HT1080 (cell line): ENCODE measurements around the gene PNLIPRP3. TPM values are rescaled to one million over a fixed set of nuclear protein-coding genes. Genes with fewer than 3 reads are reported as not detected.
A peak's percentile ranks its signal among the peaks of the same experiment; 100 is the strongest.

ENCODE experiments used
- DNase-seq: peaks from one replicate; pipeline ENCODE4 v3.0.0-alpha.2; 2015; ENCODE audit warnings: low read depth
- total RNA-seq: library from RNA; depleted of rRNA; stranded (reverse); fragments of >200 nt; shearing (Covaris generic); gene quantifications from 2 replicates; pipeline ENCODE4 v1.2.3, GENCODE V29; 2014

Gene PNLIPRP3
- total RNA-seq, 1 experiment from 2014 or later = 0.05 TPM

DNA sequence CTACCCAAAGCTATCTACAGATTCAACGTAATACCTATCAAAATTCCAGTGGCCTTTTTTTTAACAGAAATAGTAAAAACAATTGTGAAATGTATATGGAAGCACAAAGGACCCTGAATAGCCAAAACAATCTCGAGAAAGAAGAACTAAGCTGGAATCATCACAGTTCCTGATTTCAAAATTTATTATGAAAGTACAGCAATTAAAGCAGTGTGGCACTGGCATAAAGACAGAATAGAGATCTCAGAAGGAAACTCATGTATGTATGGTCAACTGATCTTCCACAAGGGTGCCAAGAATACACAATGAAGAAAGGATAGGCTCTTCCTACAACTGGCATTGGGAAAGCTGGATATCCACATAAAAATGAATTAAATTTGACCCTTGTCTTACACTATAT, 23.2 kb downstream of the PNLIPRP3 start:
- DNase-seq = no peak

DNA sequence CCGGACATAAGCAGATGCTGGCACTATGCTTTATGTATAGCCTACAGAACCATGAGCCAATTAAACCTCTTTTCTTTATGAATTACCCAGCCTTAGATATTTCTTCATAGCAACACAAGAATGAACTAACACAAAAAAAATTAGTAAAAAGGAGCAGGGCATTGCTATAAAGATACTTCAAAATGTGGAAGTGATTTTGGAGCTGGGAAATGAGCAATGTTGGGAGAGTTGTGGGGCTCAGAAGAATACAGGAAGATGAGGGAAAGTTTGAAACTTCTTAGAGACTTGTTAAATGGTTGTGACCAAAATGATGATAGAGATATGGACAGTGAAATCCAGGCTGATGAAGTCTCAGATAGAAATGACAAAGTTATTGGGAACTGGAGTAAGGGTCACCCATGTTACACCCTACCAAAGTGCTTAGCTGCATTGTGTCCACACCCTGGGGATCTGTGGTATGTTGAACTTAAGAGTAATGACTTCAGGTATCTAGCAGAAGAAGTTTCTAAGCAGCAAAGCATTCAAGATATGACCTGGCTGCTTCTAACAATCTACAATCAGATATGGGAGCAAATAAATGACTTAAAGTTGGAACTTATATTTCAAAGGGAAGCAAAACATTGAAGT, 24.2 kb downstream of the PNLIPRP3 start:
- no peak for DNase-seq

DNA sequence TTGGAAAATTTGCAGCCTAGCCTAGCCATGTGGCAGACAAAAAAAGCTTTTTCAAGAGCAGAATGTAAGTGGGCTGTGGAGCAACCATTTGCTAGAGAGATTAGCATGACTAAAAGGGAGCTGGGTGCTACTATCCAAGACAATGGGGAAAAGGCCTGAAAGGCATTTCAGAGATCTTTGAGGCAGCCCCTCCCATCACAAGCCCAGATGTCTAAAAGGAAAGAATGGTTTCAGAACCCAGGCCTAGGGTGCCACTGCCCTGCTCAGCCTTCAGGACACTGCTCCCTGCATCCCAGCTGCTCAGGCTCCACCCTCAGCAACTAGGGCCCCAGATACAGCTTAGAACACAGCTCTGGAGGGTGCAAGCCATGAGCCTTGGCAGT, 24.7 kb downstream of the PNLIPRP3 start:
- no peak for DNase-seq

DNA sequence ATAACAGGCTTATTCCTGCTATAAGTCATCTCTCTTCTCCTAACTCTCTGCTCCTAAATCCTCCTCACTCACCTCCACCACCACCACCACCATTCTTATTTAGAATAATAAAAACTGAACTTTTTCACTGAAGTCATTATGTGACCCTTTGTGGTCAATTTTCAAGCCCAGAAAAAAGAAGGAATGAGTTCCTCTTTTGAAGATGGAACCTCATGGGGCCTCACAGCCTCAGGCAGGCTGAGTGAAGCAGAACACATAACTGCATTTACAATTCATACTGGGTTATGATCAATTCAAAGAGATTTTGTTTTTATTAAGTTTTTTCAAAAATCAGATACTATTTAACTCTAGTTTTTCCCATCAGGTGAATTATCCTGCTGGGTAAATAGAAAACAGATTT, 29.8 kb downstream of the PNLIPRP3 start:
- DNase-seq = no peak

DNA sequence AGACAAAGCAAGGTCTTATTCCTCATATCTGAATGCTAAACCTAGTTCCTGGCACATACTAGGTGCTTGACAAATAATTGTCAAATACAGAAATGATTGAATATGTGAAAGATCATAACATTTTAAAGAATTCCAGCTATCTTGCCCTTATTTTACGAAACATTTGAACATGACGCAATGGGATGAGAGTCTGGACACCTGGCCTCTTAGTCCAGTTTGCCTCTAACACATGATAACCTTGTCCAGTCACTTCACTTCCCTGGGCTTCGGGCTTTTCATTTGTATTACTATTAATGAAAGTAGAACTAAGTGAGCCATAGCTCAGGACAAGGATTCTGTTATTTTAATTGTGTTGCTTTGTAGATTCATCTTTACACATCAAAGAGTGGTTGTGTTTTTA, 32.6 kb downstream of the PNLIPRP3 start:
- DNase-seq = no peak

DNA sequence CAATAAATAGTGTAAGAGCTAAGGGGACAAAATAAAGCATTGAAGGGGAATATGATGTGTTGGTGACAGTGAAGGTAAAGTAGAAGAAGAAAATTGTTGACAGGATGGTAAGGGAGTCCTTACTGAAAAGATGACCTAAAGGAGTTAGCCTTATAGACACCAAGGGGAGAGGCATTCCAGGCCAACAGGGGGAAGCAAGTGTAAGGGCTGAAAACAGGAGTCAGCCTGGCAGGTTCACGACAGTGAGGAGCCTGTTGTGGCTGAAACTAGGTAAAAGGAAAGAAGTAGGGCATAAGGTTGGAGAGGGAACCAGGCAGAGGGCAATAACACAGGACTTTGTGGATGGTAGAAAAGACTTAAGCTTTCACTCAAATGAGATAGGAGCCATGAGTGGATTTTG, 34.0 kb downstream of the PNLIPRP3 start:
- no peak for DNase-seq

DNA sequence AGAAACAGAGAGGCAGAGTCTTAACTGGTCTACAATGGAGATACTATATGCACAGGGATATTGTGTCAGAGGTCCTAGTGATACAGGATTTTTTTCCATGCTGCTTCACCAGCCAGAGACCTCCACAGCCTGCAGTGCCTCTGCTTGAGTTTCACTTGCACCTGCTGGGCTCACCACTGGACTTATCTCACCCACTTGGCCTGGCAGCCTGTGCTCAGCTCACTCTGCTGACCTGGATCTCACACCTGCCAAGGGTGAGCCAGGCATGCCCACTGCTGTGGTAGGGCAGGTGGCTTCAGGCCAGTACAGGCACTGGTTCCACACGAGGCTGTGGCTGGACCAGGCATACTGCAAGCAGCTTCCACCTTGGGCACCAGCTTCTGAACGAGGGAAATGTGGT, 36.6 kb downstream of the PNLIPRP3 start:
- DNase-seq = no peak

DNA sequence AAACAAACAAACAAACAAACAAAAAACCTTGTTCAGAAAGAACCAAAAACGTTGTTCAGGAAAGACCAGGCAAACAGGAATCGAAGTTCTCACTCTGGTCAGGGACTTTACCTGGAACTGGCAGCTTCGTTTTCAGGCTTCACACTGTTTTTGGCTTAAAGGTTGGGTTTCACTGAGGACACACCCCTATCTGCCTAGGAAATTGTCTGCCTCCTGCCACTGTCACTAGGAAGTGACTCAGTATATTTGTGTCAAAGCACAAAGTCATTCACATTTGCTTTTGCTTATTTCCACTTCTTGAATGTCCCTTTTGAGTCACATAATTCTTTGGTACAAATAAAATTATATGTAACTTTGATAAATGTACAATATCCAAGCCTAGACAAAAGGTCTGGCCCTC, 37.9 kb downstream of the PNLIPRP3 start:
- no peak for DNase-seq

DNA sequence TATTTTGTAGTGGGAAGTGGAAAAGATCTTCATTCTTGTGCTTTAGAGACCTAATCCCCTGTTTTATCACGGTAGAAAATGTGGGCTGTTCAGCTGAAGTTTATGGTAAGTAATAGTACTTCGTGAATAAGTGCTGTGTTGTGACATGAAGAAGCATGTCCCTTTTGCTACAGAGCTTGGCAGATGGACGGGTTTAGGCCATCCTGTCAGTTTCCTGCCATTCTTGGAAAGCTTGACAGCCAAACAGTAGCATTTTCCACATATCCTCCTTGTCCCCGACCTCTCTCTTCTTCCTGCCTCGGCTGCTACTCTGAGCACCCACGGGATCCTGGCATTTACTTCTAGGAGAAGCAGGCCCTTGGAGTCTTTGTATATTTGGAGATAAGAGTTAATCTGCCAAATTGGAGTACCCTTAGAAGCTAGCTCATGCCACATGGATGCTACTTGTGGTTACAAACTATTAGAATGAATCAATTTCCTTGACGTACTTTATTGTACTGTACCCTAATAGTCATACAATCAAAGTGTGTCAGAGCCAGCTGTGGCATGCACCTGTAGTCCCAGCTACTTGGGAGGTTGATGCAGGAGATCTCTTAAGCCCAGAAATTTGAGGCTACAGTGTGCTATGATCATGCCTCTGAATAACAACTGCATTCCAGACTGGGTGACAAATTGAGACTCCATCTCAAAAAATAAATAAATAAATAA, 39.2 kb downstream of the PNLIPRP3 start:
- DNase-seq = no peak

DNA sequence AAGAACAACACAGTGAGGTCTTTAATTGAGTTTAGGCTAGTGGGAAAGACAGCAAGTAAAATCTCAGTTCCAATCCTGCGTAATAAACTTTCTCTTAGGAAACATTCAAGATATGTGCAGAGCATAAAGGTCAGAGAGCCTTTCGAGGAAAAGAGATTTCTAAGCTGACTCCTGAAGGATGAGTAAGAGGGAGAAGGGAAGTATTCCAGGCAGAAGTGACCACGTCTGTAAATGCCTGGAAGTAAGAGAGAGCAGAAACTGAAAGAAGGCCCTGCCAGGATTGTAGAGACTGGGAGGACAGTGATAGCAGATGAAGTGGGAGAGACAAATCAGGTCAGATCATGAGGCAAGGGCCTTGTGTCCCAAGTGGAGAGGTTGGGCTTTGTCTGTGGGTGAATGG, 41.8 kb downstream of the PNLIPRP3 start:
- peak; percentile 18 for DNase-seq

DNA sequence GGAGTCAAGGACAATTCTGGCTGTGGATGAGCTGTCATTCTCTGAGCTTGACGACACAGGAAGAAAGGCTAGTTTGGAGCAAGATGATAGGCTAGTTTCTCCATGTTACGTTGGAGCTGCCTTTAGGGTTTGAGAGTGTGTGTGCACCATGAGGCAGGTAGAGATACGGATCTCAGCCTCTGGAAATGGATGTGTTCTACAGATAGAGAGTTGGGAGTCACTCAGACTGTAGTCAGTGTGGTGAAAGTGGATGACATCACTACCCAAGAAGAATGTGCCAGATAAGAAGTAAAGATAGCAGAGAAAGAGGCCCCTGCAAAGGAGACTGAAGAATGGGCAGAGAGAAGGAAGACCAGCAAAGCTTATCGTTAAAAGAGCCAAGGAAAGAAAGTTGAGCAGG, 42.4 kb downstream of the PNLIPRP3 start:
- no peak for DNase-seq

DNA sequence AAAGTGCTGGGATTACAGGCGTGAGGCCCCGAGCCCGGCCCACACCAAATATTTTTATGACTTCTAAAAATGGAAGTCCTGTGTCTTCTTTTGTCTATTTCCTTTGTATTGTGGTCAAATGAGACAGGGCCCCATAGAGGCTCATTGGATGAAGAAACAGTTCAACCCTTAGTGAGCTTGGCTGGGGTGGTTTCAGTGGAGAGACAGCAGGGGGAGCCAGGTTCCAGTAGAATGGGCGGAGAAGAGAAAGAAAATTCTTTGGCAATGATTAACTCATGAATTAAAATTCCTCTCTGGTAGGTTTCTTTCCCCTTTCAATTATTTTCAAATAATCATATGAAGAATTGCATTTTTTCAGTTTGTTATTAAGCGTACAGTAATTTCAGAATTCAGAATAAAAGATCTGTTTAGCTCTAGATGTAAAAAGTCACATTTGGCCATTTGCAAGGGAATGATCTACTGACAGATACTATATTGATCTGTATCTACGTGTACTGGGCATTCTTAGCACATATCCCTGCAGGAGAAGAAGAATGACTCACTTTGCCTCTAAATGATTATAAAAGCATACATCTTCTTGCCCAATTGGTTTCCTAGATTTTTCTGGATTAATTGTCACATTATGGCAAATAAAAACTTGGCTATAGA, 43.2 kb downstream of the PNLIPRP3 start:
- DNase-seq = peak; percentile 37

DNA sequence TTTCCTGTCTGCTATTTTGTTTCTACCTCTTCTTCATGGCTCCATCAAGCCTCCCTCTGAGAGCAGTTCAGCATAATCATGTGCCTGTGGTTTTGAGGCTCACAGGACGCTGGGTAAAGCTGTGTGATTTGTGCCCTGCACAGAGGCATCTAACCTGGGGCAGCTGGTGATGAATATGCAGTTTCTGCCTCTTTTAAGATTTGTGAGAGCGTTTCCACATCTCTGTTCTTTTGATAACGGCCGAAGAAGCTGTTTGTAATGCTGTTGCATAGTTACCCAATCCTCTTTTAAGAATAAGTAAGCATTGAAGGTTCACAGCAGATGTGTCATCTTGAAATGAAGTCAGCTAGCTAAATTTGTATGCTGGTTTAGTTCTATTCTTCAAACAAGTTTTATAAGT, 45.2 kb downstream of the PNLIPRP3 start:
- DNase-seq = no peak

DNA sequence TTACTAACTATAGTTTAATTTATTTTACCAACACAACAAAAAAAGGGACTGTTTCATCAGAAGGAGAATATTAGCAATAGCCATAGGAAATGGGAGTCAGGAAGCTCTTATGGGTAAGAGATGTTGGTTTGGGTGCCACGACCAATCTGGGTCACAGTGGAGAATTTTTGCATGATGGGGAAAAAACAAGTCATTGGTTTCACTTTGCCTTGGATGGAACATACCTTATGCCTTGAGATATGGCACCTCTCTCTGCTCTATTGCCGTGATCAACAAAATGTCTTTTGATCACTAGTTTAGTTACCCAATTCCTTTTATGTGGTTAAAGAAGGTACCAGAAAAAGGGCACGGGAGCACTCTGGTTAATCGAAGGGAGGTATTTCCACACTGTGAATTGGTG, 48.2 kb downstream of the PNLIPRP3 start:
- no peak for DNase-seq

DNA sequence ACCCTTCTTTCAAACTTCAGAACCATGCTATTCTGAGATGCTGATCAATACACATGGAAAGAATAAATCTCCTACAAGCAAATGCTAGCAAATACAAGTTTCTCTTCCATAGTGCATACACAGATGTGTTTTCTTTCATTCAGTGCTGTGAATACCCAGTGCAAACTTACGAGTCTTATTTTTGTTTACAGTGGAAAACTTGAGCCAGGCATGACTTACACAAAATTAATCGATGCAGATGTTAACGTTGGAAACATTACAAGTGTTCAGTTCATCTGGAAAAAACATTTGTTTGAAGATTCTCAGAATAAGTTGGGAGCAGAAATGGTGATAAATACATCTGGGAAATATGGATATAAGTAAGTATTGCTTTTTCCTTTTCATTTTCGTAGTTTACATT, 48.8 kb downstream of the PNLIPRP3 start:
- DNase-seq = no peak

DNA sequence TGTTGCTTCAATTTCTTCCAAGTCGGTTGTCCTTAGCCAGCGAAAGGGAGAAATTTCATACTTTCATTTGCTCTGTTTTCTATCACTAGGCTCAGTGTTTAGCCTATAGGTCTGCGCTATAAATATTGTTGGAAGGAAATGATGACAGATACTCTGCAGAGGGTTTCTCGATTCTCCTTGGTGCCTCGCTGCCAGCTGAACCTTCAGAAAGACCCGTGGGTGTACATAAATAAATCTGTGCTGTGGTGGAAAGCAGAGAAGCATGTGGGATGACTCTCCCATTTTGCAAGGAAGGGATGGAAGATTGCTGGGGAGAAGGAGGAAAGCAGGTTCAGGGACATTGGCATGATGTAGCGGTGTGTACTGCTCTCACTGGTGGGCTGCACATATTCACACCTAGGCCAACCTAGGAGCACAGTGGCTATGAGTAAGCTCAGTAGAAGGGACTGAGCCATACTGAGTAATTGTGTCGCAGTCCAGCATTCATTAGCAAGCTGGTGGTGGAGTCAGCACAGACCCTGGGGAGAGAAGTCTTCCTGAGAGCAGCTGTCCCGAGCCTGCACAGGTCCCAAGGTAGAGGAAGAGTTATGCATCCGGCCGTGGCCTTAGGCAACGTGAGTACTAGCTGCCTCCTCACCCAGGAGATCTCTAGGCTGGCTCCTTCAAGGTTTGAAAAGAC, 50.5 kb downstream of the PNLIPRP3 start:
- no peak for DNase-seq

DNA sequence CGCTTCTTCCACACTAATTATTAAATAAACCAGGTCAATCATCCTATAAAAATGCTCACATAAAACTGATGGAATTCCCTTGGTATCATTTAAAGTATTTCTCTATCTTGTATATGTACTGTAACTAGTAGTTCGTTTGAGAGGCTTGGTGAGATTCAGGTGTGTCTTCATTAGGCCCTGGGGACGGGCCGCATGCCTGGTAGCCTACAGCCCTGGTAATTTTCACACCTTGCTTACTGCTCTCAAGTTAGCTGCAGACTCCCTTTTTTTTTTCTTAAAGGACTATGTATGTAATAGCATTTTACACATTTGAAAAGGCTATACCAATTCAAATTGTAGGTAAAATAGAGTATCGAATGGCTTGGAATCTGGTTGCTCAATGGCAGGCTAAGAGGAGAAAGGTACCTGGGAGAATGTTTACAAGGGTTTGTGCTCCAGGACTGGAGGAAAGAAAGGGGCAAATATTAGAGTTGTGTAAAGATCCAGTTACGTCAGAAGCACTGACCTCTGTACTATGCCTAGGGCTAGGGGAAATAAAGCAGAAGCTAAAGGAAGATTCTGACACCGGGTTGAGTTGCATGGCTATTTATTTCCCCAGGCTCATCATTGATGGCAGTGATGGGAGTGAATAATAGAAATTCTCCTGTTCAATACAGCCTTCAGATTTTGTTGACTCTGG, 59.3 kb downstream of the PNLIPRP3 start:
- no peak for DNase-seq

DNA sequence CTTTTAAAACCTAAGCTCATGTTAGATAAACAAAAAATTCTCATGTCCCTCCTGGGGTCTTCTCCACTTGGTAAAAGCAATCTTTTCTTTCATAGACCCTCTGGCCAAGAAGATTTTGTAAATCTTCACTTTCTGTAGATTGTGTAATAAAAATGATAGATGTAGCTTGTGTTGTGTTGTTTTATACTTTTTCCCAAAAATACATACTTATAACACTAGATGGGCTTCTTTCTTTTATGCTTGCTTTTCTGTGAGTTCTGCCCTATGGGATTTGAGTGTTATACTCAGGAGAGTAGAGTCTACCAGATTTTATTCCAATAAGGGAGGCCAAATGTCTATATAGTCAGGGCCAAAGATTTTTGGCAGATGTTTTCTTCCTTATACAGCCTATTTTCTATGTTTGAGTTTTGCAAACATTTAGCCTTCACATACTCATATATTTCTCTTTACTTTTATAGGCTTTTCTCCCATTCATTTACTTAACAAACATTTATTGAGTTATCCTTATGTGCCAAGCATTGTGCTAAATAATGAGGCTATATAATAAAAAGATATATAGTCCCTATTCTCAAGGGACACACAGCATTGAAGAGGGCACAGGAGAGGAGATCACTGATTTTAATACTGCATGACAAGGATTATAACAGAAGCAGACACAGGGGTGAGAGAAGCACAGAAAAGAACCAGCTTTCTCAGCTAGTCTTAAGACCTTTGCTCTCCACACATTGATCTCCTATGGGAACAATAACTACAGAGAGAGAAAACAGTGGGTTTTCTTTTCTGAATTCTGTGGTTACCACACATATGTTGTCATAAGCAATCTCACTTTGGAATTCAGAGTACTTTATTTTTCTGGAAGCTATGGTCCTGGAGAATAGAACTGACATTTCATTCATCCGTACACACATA, 60.1 kb downstream of the PNLIPRP3 start:
- no peak for DNase-seq

DNA sequence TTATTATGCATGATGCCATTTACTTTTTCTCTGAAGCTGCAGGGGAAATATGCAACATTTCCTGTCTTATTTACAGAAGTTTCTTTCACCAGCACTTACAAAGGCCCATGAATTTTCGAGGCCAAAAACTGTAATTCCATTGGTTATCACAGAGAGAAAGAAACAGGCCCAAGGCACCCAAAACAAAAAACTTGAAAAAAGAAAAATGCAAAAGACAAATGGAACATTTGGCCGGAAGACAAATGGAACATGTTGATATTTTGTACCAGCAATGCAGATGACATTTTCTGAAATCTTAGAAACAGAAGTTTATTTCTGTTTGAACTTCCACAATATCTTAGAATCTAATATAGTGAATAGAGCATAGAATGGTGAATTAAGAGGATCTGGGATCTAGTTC, 61.8 kb downstream of the PNLIPRP3 start:
- DNase-seq = no peak

DNA sequence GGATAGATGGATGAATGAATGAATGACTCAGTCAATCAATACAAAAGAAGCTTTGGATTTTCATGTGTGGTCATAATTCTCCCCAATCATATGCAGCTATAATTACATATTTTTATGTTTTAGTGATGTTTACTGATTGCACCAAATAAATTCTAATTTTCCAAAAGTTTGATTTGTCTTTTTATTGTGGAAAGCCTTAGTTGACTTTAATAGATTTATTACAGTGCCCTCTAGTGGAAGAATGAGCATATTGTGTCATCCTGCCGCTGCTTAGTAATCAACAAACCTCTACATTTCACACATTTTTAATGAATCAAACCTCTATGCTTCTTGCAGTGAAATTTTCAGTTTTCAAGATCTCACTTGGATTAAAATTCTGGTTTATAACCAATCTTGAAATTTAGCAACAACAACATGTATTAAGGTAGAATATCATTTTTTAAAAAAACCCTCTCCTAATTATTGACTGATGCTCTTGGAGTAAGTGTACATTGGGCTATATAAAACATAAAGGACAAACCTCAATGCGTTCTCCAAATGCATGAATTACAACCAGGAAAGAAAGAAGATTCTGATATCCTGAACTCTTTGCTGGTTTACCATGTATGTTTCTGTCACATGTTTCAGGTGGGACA, 62.5 kb downstream of the PNLIPRP3 start:
- DNase-seq = peak; percentile 9
